Upper lobe of right lung (tissue), 1 donor: ENCODE data around the gene ZSCAN31. TPM values are rescaled to one million over a fixed set of nuclear protein-coding genes. Genes with fewer than 3 reads are reported as not detected.

ENCODE experiments used
- ATAC-seq: fragments of 200-7000 bp; cut with Tn5 transposase; one replicate; pipeline ENCODE4 v1.9.1; 2020; ENCODE audit warnings: mild to moderate bottlenecking, moderate library complexity
- DNase-seq: peaks from one replicate; pipeline ENCODE4 v3.0.0-alpha.2; 2020
- H3K27ac ChIP-seq: fragments of 200-600 bp; one replicate; pipeline ENCODE4 v1.8.0; 2022
- H3K27me3 ChIP-seq: fragments of 200-600 bp; one replicate; pipeline ENCODE4 v1.8.0; 2022; ENCODE audit warnings: mild to moderate bottlenecking
- H3K36me3 ChIP-seq: fragments of 200-600 bp; one replicate; pipeline ENCODE4 v1.8.0; 2022
- H3K4me1 ChIP-seq: fragments of 200-600 bp; one replicate; pipeline ENCODE4 v1.8.0; 2022
- H3K4me3 ChIP-seq: fragments of 200-600 bp; one replicate; pipeline ENCODE4 v1.8.0; 2022; ENCODE audit warnings: mild to moderate bottlenecking
- H3K9me3 ChIP-seq: fragments of 200-600 bp; one replicate; pipeline ENCODE4 v1.8.0; 2022
- intact Hi-C: fragments of 100-400 bp; cut with DNase I; formaldehyde crosslinking; loops from one replicate; pipeline ENCODE4 v1.11.0; 2022
- total RNA-seq: library from RNA; stranded (reverse); fragmentation: NEBNext Ultra II Directional; extraction: Animal tissue kit (Norgen Biotek cat#: 25700); gene quantifications from one replicate; pipeline ENCODE4 v1.2.1, GENCODE V29; 2021
- TF ChIP-seq, protein P1 (sequence below): fragments of 200-600 bp; IDR thresholded peaks from one replicate; pipeline ENCODE4 v1.8.0; 2022; ENCODE audit warnings: antibody characterized with exemption
- donor health status: DM: no; HTN: yes; CAD: no; lungs with severe emphysema.

ZSCAN31 gene
- total RNA-seq, 1 donor from 2014 or later = 28.5 TPM

DNA sequence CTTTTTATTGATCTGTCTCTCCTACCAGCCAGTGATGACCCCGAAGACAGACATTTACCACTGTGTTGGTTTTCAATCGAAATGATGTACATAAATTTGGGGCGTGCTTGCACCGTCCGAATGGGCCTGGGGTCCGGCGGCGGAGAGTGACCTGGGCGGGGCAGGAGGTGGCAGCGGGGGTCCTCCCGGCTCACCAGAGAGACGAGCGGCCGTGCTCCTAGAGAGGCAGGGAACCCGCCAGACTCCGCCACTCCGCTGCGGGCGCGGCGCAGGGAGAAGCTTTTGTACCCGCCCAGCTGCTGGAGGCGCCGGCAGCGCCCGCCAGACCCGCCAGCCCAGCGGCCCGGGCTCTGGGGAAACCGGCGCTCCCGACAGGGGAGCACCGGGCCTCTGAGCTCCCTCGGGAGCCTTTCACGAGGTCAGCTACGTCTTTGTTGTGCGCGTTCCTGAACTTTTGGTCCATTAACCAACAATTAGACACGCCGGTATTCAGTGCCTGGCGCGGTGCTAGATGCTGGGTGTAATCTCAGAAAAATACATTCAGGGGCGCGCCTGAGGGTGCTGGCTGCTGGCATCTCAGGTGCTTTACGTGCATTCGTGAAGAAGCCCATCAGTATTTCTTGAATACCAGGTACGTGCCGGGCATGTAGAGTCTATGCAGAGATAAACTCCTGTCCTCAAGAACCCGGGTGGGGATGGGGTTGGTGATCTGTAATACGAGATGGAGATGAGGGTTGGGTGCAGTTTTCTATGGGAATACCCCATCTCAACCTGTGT is 54.5 kb downstream of the ZSCAN31 start, which contains the start of gene PGBD1:
TSS of gene PGBD1 (plus strand) at position 285 of the 777 bp plus-strand sequence. CDS start 2,242 bp downstream, outside the sequence.
- peak; percentile 98 for ATAC-seq
- intact Hi-C loops = no loop called here
- no peaks in the 10 kb centered on the region for H3K9me3 ChIP-seq
- peak within 1 kb of the TSS; percentile 51 for H3K27ac ChIP-seq
- peak within 1 kb of the TSS; percentile 69 for H3K4me3 ChIP-seq
- H3K36me3 ChIP-seq = peaks cover 18% of the 10 kb centered on the region
- no peaks in the 10 kb centered on the region for H3K27me3 ChIP-seq
- TF ChIP-seq, protein P1, sequence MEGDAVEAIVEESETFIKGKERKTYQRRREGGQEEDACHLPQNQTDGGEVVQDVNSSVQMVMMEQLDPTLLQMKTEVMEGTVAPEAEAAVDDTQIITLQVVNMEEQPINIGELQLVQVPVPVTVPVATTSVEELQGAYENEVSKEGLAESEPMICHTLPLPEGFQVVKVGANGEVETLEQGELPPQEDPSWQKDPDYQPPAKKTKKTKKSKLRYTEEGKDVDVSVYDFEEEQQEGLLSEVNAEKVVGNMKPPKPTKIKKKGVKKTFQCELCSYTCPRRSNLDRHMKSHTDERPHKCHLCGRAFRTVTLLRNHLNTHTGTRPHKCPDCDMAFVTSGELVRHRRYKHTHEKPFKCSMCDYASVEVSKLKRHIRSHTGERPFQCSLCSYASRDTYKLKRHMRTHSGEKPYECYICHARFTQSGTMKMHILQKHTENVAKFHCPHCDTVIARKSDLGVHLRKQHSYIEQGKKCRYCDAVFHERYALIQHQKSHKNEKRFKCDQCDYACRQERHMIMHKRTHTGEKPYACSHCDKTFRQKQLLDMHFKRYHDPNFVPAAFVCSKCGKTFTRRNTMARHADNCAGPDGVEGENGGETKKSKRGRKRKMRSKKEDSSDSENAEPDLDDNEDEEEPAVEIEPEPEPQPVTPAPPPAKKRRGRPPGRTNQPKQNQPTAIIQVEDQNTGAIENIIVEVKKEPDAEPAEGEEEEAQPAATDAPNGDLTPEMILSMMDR = no peak
- H3K4me1 ChIP-seq = peaks cover 5% of the 10 kb centered on the region
- peak; percentile 89 for DNase-seq

- peaks cover 5% of the 10 kb centered on the region for H3K4me1 ChIP-seq
- no peak overlapping the region for H3K27ac ChIP-seq
- H3K36me3 ChIP-seq = peaks cover 19% of the 10 kb centered on the region
- H3K27me3 ChIP-seq = no peaks in the 10 kb centered on the region
- intact Hi-C loops = no loop called here
- DNase-seq = no peak
- ATAC-seq = no peak
- H3K4me3 ChIP-seq = peak overlapping the region; percentile 69
- TF ChIP-seq, protein P1 = no peak
- H3K9me3 ChIP-seq = no peaks in the 10 kb centered on the region
These were observed 55.2 kb downstream of the ZSCAN31 start for GRCh38 chr6:28280595-28281287.

DNA sequence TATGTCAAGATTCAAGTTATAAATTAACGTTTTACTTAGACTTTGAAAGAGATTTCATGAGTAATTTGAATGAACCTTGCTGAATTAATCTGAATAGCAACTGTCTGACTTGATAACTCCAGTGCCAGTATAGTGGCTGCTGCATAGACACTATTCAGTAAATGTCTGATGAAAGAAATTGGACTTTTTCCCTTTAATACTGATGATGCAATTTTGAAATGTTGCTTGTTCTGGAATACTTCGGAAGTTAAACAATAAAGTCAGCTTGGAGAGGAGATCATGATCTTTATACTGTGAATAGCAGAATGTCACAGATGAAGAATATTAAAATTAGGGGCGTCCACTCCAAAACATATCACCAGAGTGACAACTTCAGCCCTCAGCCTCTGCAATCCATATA is 58.2 kb downstream of the ZSCAN31 start:
- intact Hi-C loops = no loop called here

GRCh38 chr6:28274888-28275287 is 61.1 kb downstream of the ZSCAN31 start:
- intact Hi-C loops = no loop called here
- TF ChIP-seq, protein P1 = no peak
- no peak for ATAC-seq
- Histone ChIP-seq H3K4me3 (no peak overlapping the region), H3K27me3 (no peaks in the 10 kb centered on the region), H3K36me3 (peaks cover 54% of the 10 kb centered on the region), H3K4me1 (no peaks in the 10 kb centered on the region), H3K27ac (no peak overlapping the region), H3K9me3 (no peaks in the 10 kb centered on the region)
- DNase-seq = no peak

More for the DNA sequence above, 58.2 kb downstream of the ZSCAN31 start:
- DNase-seq (no peak), ATAC-seq (no peak)
- no peak overlapping the region for H3K4me3 ChIP-seq
- H3K27ac ChIP-seq = no peak overlapping the region
- TF ChIP-seq, protein P1 = no peak
- no peaks in the 10 kb centered on the region for H3K27me3 ChIP-seq
- H3K9me3 ChIP-seq = no peaks in the 10 kb centered on the region
- peaks cover 5% of the 10 kb centered on the region for H3K4me1 ChIP-seq
- peaks cover 43% of the 10 kb centered on the region for H3K36me3 ChIP-seq

Other genes with a start within 250 kb of the ZSCAN31 start
- gene ZSCAN16, start 211.5 kb downstream of the ZSCAN31 start, total RNA-seq = 5.8 TPM
- 20.9 TPM for gene ZKSCAN8, start 194.3 kb downstream of the ZSCAN31 start, total RNA-seq
- 13.5 TPM for gene ZSCAN9, start 110.9 kb downstream of the ZSCAN31 start, total RNA-seq
- gene ZKSCAN4, start 83.9 kb downstream of the ZSCAN31 start, total RNA-seq = 4.5 TPM
- 0.87 TPM for gene NKAPL, start 76.9 kb downstream of the ZSCAN31 start, total RNA-seq
- gene ZSCAN26, start 69.0 kb downstream of the ZSCAN31 start, total RNA-seq = 11.3 TPM
- gene PGBD1, start 54.6 kb downstream of the ZSCAN31 start, total RNA-seq = 3.1 TPM
- gene ZKSCAN3, start 13.8 kb upstream of the ZSCAN31 start, total RNA-seq = 7.3 TPM
- gene ZSCAN12, start 63.6 kb upstream of the ZSCAN31 start, total RNA-seq = 5.6 TPM
- 2.2 TPM for gene ZSCAN23, start 107.3 kb upstream of the ZSCAN31 start, total RNA-seq
- not detected for gene GPX6, start 179.6 kb upstream of the ZSCAN31 start, total RNA-seq
- gene GPX5, start 189.7 kb upstream of the ZSCAN31 start, total RNA-seq = not detected